ENCODE measurements around the gene TATDN3. TPM values are rescaled to one million over a fixed set of nuclear protein-coding genes. Genes with fewer than 3 reads are reported as not detected.

TATDN3 gene
- polyA plus RNA-seq, 1 donor from 2014 or later = 72.0 TPM

DNA sequence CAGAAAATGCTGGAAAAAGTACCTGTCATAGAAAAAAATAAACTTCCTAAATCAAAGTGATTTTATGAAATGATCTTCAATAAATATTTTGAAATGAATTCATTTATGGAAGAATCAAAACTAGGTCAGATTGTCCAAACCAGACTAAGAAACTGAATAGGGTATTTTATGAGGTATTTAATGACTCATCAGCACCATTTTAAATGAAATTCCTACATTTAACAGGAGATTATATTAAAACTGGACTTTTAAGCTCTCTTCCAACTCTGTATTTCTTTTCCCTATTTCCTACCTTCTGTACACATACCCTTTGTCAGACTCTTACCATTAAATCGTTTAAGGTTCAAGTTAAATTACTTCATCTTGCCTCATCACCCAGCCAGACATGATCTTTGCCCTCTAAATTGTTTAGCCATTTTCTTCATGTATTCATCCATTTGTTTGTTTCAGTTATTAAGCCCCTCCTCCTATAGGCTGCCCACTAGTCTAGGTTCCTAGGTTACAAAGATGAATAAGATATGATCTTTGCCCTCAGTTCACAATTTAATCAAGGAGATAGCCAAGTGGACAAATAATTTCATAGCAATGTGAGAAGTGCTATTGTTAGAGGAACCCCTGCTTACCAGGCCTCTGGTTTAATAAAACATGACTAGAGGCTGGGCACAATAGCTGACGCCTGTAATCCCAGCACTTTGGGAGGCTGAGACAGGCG is 25.0 kb downstream of the TATDN3 start:
- H4K20me1 ChIP-seq (ENCODE audit: insufficient read depth) = no peaks in the 10 kb centered on the region
- H2AFZ ChIP-seq (ENCODE audit: low read depth, low read length) = no peak overlapping the region
- no peaks in the 10 kb centered on the region for H3F3A ChIP-seq (ENCODE audit: insufficient read depth, low read length, poor library complexity, severe bottlenecking)
- H3K4me2 ChIP-seq (ENCODE audit: low read length) = no peak overlapping the region
- TF ChIP-seq, protein P1, sequence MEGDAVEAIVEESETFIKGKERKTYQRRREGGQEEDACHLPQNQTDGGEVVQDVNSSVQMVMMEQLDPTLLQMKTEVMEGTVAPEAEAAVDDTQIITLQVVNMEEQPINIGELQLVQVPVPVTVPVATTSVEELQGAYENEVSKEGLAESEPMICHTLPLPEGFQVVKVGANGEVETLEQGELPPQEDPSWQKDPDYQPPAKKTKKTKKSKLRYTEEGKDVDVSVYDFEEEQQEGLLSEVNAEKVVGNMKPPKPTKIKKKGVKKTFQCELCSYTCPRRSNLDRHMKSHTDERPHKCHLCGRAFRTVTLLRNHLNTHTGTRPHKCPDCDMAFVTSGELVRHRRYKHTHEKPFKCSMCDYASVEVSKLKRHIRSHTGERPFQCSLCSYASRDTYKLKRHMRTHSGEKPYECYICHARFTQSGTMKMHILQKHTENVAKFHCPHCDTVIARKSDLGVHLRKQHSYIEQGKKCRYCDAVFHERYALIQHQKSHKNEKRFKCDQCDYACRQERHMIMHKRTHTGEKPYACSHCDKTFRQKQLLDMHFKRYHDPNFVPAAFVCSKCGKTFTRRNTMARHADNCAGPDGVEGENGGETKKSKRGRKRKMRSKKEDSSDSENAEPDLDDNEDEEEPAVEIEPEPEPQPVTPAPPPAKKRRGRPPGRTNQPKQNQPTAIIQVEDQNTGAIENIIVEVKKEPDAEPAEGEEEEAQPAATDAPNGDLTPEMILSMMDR (IDR thresholded peaks at IDR 0.05; ENCODE audit: poor library complexity, severe bottlenecking) = no peak
- TF ChIP-seq TAF1 (IDR thresholded peaks at IDR 0.05; ENCODE audit: low read depth) (no peak), SMC3 (conservative IDR thresholded peaks at IDR 0.05; ENCODE audit: poor library complexity) (no peak), RAD21 (conservative IDR thresholded peaks at IDR 0.05) (no peak), MXI1 (conservative IDR thresholded peaks at IDR 0.05; ENCODE audit: poor library complexity, severe bottlenecking) (no peak), EP300 (conservative IDR thresholded peaks at IDR 0.05; ENCODE audit: poor library complexity, severe bottlenecking) (no peak), POLR2AphosphoS5 (IDR thresholded peaks at IDR 0.05) (no peak), EZH2 (IDR thresholded peaks at IDR 0.05; ENCODE audit: borderline replicate concordance, insufficient read depth, low read length, poor library complexity, severe bottlenecking) (no peak)
- TF ChIP-seq, protein P2, sequence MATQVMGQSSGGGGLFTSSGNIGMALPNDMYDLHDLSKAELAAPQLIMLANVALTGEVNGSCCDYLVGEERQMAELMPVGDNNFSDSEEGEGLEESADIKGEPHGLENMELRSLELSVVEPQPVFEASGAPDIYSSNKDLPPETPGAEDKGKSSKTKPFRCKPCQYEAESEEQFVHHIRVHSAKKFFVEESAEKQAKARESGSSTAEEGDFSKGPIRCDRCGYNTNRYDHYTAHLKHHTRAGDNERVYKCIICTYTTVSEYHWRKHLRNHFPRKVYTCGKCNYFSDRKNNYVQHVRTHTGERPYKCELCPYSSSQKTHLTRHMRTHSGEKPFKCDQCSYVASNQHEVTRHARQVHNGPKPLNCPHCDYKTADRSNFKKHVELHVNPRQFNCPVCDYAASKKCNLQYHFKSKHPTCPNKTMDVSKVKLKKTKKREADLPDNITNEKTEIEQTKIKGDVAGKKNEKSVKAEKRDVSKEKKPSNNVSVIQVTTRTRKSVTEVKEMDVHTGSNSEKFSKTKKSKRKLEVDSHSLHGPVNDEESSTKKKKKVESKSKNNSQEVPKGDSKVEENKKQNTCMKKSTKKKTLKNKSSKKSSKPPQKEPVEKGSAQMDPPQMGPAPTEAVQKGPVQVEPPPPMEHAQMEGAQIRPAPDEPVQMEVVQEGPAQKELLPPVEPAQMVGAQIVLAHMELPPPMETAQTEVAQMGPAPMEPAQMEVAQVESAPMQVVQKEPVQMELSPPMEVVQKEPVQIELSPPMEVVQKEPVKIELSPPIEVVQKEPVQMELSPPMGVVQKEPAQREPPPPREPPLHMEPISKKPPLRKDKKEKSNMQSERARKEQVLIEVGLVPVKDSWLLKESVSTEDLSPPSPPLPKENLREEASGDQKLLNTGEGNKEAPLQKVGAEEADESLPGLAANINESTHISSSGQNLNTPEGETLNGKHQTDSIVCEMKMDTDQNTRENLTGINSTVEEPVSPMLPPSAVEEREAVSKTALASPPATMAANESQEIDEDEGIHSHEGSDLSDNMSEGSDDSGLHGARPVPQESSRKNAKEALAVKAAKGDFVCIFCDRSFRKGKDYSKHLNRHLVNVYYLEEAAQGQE (IDR thresholded peaks at IDR 0.05; ENCODE audit: borderline replicate concordance) = no peak
- H3K9me3 ChIP-seq (ENCODE audit: low read length) = no peaks in the 10 kb centered on the region
- no peak overlapping the region for H3K27ac ChIP-seq (ENCODE audit: low read length)
- no peaks in the 10 kb centered on the region for H3K9me2 ChIP-seq (ENCODE audit: insufficient read depth, low read length)
- no peaks in the 10 kb centered on the region for H3K27me3 ChIP-seq (ENCODE audit: insufficient read depth, low read depth, low read length)
- H3K9ac ChIP-seq (ENCODE audit: low read length) = no peak overlapping the region
- H3K36me3 ChIP-seq (ENCODE audit: insufficient read depth, low read length) = no peaks in the 10 kb centered on the region
- H3K79me2 ChIP-seq (replicated peaks; ENCODE audit: insufficient read depth, low read length) = no peaks in the 10 kb centered on the region
- H3K4me3 ChIP-seq (ENCODE audit: low read length) = no peak overlapping the region

DNA sequence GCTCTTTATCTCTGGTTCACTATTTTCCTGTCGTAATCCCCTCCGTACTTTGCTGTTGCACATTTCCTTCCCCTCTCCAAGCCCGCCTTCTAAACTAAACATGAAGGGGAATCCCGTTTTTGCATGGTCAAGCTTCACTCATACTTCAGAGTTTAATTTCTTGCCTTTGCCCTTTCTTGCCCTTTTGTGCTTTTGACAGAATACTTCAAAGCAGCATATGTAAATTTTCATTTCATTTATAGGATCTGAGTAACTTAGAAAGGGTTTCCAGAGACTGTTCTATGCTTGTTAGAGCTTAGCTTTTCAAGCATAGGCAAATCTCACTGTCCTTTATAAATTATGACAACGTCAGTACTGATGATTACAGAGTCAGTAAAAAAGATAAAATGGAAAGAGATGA is 28.0 kb downstream of the TATDN3 start:
- TF ChIP-seq EZH2 (IDR thresholded peaks at IDR 0.05; ENCODE audit: borderline replicate concordance, insufficient read depth, low read length, poor library complexity, severe bottlenecking) (no peak), RAD21 (conservative IDR thresholded peaks at IDR 0.05) (no peak), POLR2AphosphoS5 (IDR thresholded peaks at IDR 0.05) (no peak), SMC3 (conservative IDR thresholded peaks at IDR 0.05; ENCODE audit: poor library complexity) (no peak), EP300 (conservative IDR thresholded peaks at IDR 0.05; ENCODE audit: poor library complexity, severe bottlenecking) (no peak), TAF1 (IDR thresholded peaks at IDR 0.05; ENCODE audit: low read depth) (no peak), MXI1 (conservative IDR thresholded peaks at IDR 0.05; ENCODE audit: poor library complexity, severe bottlenecking) (no peak)
- TF ChIP-seq, protein P2 (IDR thresholded peaks at IDR 0.05; ENCODE audit: borderline replicate concordance) = no peak
- TF ChIP-seq, protein P1 (IDR thresholded peaks at IDR 0.05; ENCODE audit: poor library complexity, severe bottlenecking) = no peak
- Histone ChIP-seq H3K9me3 (ENCODE audit: low read length) (no peaks in the 10 kb centered on the region), H3K4me2 (ENCODE audit: low read length) (no peak overlapping the region), H3K4me3 (ENCODE audit: low read length) (no peak overlapping the region), H3F3A (ENCODE audit: insufficient read depth, low read length, poor library complexity, severe bottlenecking) (no peaks in the 10 kb centered on the region), H3K27me3 (ENCODE audit: insufficient read depth, low read depth, low read length) (no peaks in the 10 kb centered on the region), H4K20me1 (ENCODE audit: insufficient read depth) (no peaks in the 10 kb centered on the region), H3K9me2 (ENCODE audit: insufficient read depth, low read length) (no peaks in the 10 kb centered on the region), H3K27ac (ENCODE audit: low read length) (no peak overlapping the region), H2AFZ (ENCODE audit: low read depth, low read length) (no peak overlapping the region), H3K79me2 (replicated peaks; ENCODE audit: insufficient read depth, low read length) (no peaks in the 10 kb centered on the region), H3K36me3 (ENCODE audit: insufficient read depth, low read length) (no peaks in the 10 kb centered on the region), H3K9ac (ENCODE audit: low read length) (no peak overlapping the region)

Measured in neural cell (in vitro differentiated cells).